DND-41 (cell line): ENCODE results near the gene EML1.

Source experiments
- CTCF ChIP-seq: IDR thresholded peaks from 2 replicates; pipeline ENCODE4 v1.5.1; 2012; ENCODE audit warnings: borderline replicate concordance, low read length, moderate library complexity, mild to moderate bottlenecking; ENCODE audit not compliant: poor library complexity, severe bottlenecking; ENCODE audit errors: extremely low read depth
- EZH2 ChIP-seq: IDR thresholded peaks from 3 replicates; pipeline ENCODE4 v1.6.1; 2012; ENCODE audit warnings: borderline replicate concordance, low read depth, mild to moderate bottlenecking, moderate library complexity, low read length, inconsistent platforms; ENCODE audit not compliant: severe bottlenecking

- no peak for TF ChIP-seq CTCF
- TF ChIP-seq EZH2, result no peak
These were observed 28.6 kb downstream of the EML1 start for GRCh38 chr14:99821519-99822508.
